Suprapubic skin (tissue), 4 donors: ENCODE measurements around the gene CITED1. TPM values are rescaled to one million over a fixed set of nuclear protein-coding genes. Genes with fewer than 3 reads are reported as not detected.

Experiments
- DNase-seq, 2 donors: peaks; one replicate each; pipeline ENCODE4 v3.0.0-alpha.2; 2019; ENCODE audit warnings: low spot score in 2 of 2
- H3K27ac ChIP-seq: fragments of 200-600 bp; sonication (generic); one replicate; pipeline ENCODE4 v1.5.1; 2019
- H3K27me3 ChIP-seq: fragments of 200-600 bp; sonication (generic); one replicate; pipeline ENCODE4 v1.5.1; 2019
- H3K36me3 ChIP-seq: fragments of 200-600 bp; sonication (generic); one replicate; pipeline ENCODE4 v1.5.1; 2019
- H3K4me1 ChIP-seq: fragments of 200-600 bp; sonication (generic); one replicate; pipeline ENCODE4 v1.5.1; 2019
- H3K4me3 ChIP-seq: fragments of 200-600 bp; sonication (generic); one replicate; pipeline ENCODE4 v1.5.1; 2019; ENCODE audit warnings: mild to moderate bottlenecking
- H3K9me3 ChIP-seq: fragments of 200-600 bp; sonication (generic); one replicate; pipeline ENCODE4 v1.5.1; 2019
- CTCF ChIP-seq, 2 donors: fragments of 200-600 bp in 1 of 2; fragments of 450-650 bp in 1 of 2; sonication (generic) in 1 of 2; IDR thresholded peaks; one replicate each; pipeline ENCODE4 v1.5.1; 2016 to 2019; ENCODE audit warnings: antibody characterized with exemption in 2 of 2, mild to moderate bottlenecking in 1 of 2, moderate library complexity in 1 of 2
- EP300 ChIP-seq: sonication (generic); formaldehyde crosslinking; IDR thresholded peaks from one replicate; pipeline ENCODE4 v1.6.1; 2017; ENCODE audit warnings: antibody characterized with exemption
- POLR2A ChIP-seq, 2 donors: fragments of 450-650 bp; IDR thresholded peaks; one replicate each; pipeline ENCODE4 v1.6.1; 2017; ENCODE audit warnings: antibody characterized with exemption in 2 of 2, mild to moderate bottlenecking in 2 of 2, moderate library complexity in 2 of 2
- POLR2AphosphoS5 ChIP-seq, 3 donors: sonication (generic); formaldehyde crosslinking; IDR thresholded peaks; one replicate each; pipeline ENCODE4 v1.6.1; 2017; ENCODE audit warnings: antibody characterized with exemption in 3 of 3
- WGBS: methylation state at CpG from one replicate; pipeline ENCODE4 v1.1.5; 2018; 5-methylcytosine and 5-hydroxymethylcytosine counted together
- total RNA-seq, 4 donors: library from RNA; depleted of rRNA; stranded (reverse); fragments of >200 nt; gene quantifications; one replicate each; pipeline ENCODE4 v1.1.0, GENCODE V29; 2016

Gene CITED1
- total RNA-seq, 4 donors from 2014 or later = 0.76 to 3.0 TPM; not detected in 2

GRCh38 chrX:72268597-72269365 lies 36.9 kb downstream of the CITED1 start:
- DNase-seq = no peak
- H3K36me3 ChIP-seq = peaks cover 29% of the 10 kb centered on the region
- H3K4me3 ChIP-seq = no peak overlapping the region
- H3K9me3 ChIP-seq = no peaks in the 10 kb centered on the region
- H3K27me3 ChIP-seq = no peaks in the 10 kb centered on the region
- 97% methylated on average over 2 of the region's 2 CpGs for WGBS
- peaks cover 14% of the 10 kb centered on the region for H3K4me1 ChIP-seq
- H3K27ac ChIP-seq = no peak overlapping the region
- no peak for TF ChIP-seq CTCF (IDR thresholded peaks at IDR 0.05)
- TF ChIP-seq EP300 = no peak
- TF ChIP-seq POLR2AphosphoS5 (IDR thresholded peaks at IDR 0.05) = no peak
- no peak for TF ChIP-seq POLR2A (IDR thresholded peaks at IDR 0.05)

- H3K9me3 ChIP-seq = no peaks in the 10 kb centered on the region
- no peaks in the 10 kb centered on the region for H3K27me3 ChIP-seq
- no peak overlapping the region for H3K4me3 ChIP-seq
- H3K36me3 ChIP-seq = peaks cover 5% of the 10 kb centered on the region
- 92% methylated on average over 3 of the region's 3 CpGs for WGBS
- no peaks in the 10 kb centered on the region for H3K4me1 ChIP-seq
- H3K27ac ChIP-seq = no peak overlapping the region
- TF ChIP-seq CTCF (IDR thresholded peaks at IDR 0.05) (no peak), EP300 (no peak), POLR2A (IDR thresholded peaks at IDR 0.05) (no peak), POLR2AphosphoS5 (IDR thresholded peaks at IDR 0.05) (no peak)
- DNase-seq = no peak
Measured at GRCh38 chrX:72265263-72265662, 40.5 kb downstream of the CITED1 start.

GRCh38 chrX:72262077-72262476 lies 43.6 kb downstream of the CITED1 start:
- Histone ChIP-seq H3K4me1 (no peaks in the 10 kb centered on the region), H3K27ac (no peak overlapping the region), H3K27me3 (no peaks in the 10 kb centered on the region), H3K4me3 (no peak overlapping the region), H3K9me3 (no peaks in the 10 kb centered on the region), H3K36me3 (no peaks in the 10 kb centered on the region)
- 86% methylated on average over 7 of the region's 7 CpGs for WGBS
- TF ChIP-seq CTCF (IDR thresholded peaks at IDR 0.05) (no peak), POLR2AphosphoS5 (IDR thresholded peaks at IDR 0.05) (no peak), POLR2A (IDR thresholded peaks at IDR 0.05) (no peak), EP300 (no peak)
- no peak for DNase-seq

- H3K9me3 ChIP-seq = no peaks in the 10 kb centered on the region
Measured at GRCh38 chrX:72260448-72260847, 45.3 kb downstream of the CITED1 start.

More at GRCh38 chrX:72260448-72260847, 45.3 kb downstream of the CITED1 start:
- Histone ChIP-seq H3K27ac (no peak overlapping the region), H3K4me1 (no peaks in the 10 kb centered on the region), H3K27me3 (no peaks in the 10 kb centered on the region), H3K36me3 (no peaks in the 10 kb centered on the region), H3K4me3 (no peak overlapping the region)
- 97% methylated on average over 4 of the region's 4 CpGs for WGBS
- TF ChIP-seq POLR2AphosphoS5 (IDR thresholded peaks at IDR 0.05) (no peak), EP300 (no peak), CTCF (IDR thresholded peaks at IDR 0.05) (no peak), POLR2A (IDR thresholded peaks at IDR 0.05) (no peak)
- no peak for DNase-seq
